ENCODE data around the gene RNF181.

GRCh38 chr2:85601771-85602475 is 6.4 kb downstream of the RNF181 start:
- no peak for TF ChIP-seq ZFP30 (CRISPR knock-in tag; IDR thresholded peaks at IDR 0.05)
- TF ChIP-seq ZNF8 (CRISPR knock-in tag; IDR thresholded peaks at IDR 0.05): no peak
- TF ChIP-seq GLIS3 (CRISPR knock-in tag; IDR thresholded peaks at IDR 0.05): no peak
- no peak for TF ChIP-seq ARNTL (CRISPR knock-in tag; IDR thresholded peaks at IDR 0.05; ENCODE audit: borderline replicate concordance, low read depth)
- TF ChIP-seq, protein P1, sequence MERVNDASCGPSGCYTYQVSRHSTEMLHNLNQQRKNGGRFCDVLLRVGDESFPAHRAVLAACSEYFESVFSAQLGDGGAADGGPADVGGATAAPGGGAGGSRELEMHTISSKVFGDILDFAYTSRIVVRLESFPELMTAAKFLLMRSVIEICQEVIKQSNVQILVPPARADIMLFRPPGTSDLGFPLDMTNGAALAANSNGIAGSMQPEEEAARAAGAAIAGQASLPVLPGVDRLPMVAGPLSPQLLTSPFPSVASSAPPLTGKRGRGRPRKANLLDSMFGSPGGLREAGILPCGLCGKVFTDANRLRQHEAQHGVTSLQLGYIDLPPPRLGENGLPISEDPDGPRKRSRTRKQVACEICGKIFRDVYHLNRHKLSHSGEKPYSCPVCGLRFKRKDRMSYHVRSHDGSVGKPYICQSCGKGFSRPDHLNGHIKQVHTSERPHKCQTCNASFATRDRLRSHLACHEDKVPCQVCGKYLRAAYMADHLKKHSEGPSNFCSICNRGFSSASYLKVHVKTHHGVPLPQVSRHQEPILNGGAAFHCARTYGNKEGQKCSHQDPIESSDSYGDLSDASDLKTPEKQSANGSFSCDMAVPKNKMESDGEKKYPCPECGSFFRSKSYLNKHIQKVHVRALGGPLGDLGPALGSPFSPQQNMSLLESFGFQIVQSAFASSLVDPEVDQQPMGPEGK (CRISPR knock-in tag; IDR thresholded peaks at IDR 0.05; ENCODE audit: borderline replicate concordance): no peak

Measured in SK-N-SH treated with all-trans-retinoic acid at 6 μM for 48 hours (cell line).